Peyer's patch (tissue), 4 donors: ENCODE results near the gene EMILIN3. TPM values are rescaled to one million over a fixed set of nuclear protein-coding genes. Genes with fewer than 3 reads are reported as not detected.

ENCODE experiments used
- DNase-seq, 3 donors: peaks; one replicate each; pipeline ENCODE4 v3.0.0-alpha.2; 2017 to 2019
- H3K27ac ChIP-seq, 4 donors: fragments of 200-600 bp; sonication (generic); one replicate each; pipeline ENCODE4 v1.5.1; 2016 to 2019
- H3K27me3 ChIP-seq, 2 donors: fragments of 200-600 bp; sonication (generic); one replicate each; pipeline ENCODE4 v1.5.1; 2019
- H3K36me3 ChIP-seq, 3 donors: fragments of 200-600 bp; sonication (generic); one replicate each; pipeline ENCODE4 v1.5.1; 2016 to 2019
- H3K4me1 ChIP-seq, 4 donors: fragments of 200-600 bp; sonication (generic); one replicate each; pipeline ENCODE4 v1.5.1; 2016 to 2019
- H3K4me3 ChIP-seq, 4 donors: fragments of 200-600 bp; sonication (generic); 1 replicate in 3 of 4; 2 replicates in 1 of 4; pipeline ENCODE4 v1.5.1; 2016 to 2019; ENCODE audit warnings: mild to moderate bottlenecking in 1 of 4
- H3K9me3 ChIP-seq, 4 donors: fragments of 200-600 bp; sonication (generic); one replicate each; pipeline ENCODE4 v1.5.1; 2016 to 2019; ENCODE audit warnings: mild to moderate bottlenecking in 1 of 4
- CTCF ChIP-seq, 6 experiments: fragments of 450-650 bp in 4 of 6; fragments of 200-600 bp in 2 of 6; sonication (generic) in 1 of 6; IDR thresholded peaks; one replicate each; pipeline ENCODE4 v1.5.1; 2017 to 2019; ENCODE audit warnings: antibody characterized with exemption in 6 of 6, mild to moderate bottlenecking in 3 of 6, moderate library complexity in 1 of 6
- POLR2A ChIP-seq, 2 donors: fragments of 450-650 bp; IDR thresholded peaks; one replicate each; pipeline ENCODE4 v1.5.1; 2017; ENCODE audit warnings: antibody characterized with exemption in 2 of 2, mild to moderate bottlenecking in 2 of 2, moderate library complexity in 2 of 2
- total RNA-seq, 4 donors: library from RNA; depleted of rRNA; stranded (reverse); fragments of >200 nt; gene quantifications; one replicate each; pipeline ENCODE4 v1.1.0, GENCODE V29; 2016

The EMILIN3 gene
- total RNA-seq, 4 donors from 2014 or later = 0.66 TPM; not detected in 3

GRCh38 chr20:41390889-41391288, 24.3 kb upstream of the EMILIN3 start:
- H3K4me3 ChIP-seq = no peak overlapping the region
- no peaks in the 10 kb centered on the region for H3K9me3 ChIP-seq
- H3K4me1 ChIP-seq = no peaks in the 10 kb centered on the region
- no peak for DNase-seq
- no peak for TF ChIP-seq POLR2A (IDR thresholded peaks at IDR 0.05)
- no peak for TF ChIP-seq CTCF (IDR thresholded peaks at IDR 0.05)
- no peak overlapping the region for H3K27ac ChIP-seq
- no peaks in the 10 kb centered on the region for H3K36me3 ChIP-seq
- no peaks in the 10 kb centered on the region for H3K27me3 ChIP-seq

- no peak for DNase-seq
- Histone ChIP-seq H3K27ac (no peak overlapping the region), H3K36me3 (no peaks in the 10 kb centered on the region), H3K4me3 (no peak overlapping the region), H3K4me1 (no peaks in the 10 kb centered on the region), H3K9me3 (no peaks in the 10 kb centered on the region), H3K27me3 (no peaks in the 10 kb centered on the region)
- TF ChIP-seq POLR2A (IDR thresholded peaks at IDR 0.05) = no peak
- TF ChIP-seq CTCF (IDR thresholded peaks at IDR 0.05) = no peak
Measured at GRCh38 chr20:41387444-41387851, 20.8 kb upstream of the EMILIN3 start.

GRCh38 chr20:41386502-41387427, 20.1 kb upstream of the EMILIN3 start:
- no peaks in the 10 kb centered on the region for H3K9me3 ChIP-seq
- H3K36me3 ChIP-seq = no peaks in the 10 kb centered on the region
- no peak overlapping the region for H3K4me3 ChIP-seq
- DNase-seq = no peak
- no peak overlapping the region for H3K27ac ChIP-seq
- no peak for TF ChIP-seq CTCF (IDR thresholded peaks at IDR 0.05)
- no peak for TF ChIP-seq POLR2A (IDR thresholded peaks at IDR 0.05)
- H3K4me1 ChIP-seq = no peaks in the 10 kb centered on the region
- H3K27me3 ChIP-seq = no peaks in the 10 kb centered on the region

GRCh38 chr20:41382791-41383305, 16.2 kb upstream of the EMILIN3 start:
- no peak overlapping the region for H3K27ac ChIP-seq
- H3K4me1 ChIP-seq = no peaks in the 10 kb centered on the region
- no peak for TF ChIP-seq CTCF (IDR thresholded peaks at IDR 0.05)
- H3K36me3 ChIP-seq = no peaks in the 10 kb centered on the region
- H3K4me3 ChIP-seq = no peak overlapping the region
- no peak for DNase-seq
- no peaks in the 10 kb centered on the region for H3K27me3 ChIP-seq
- no peaks in the 10 kb centered on the region for H3K9me3 ChIP-seq

GRCh38 chr20:41380551-41381193, 14.1 kb upstream of the EMILIN3 start:
- no peak for TF ChIP-seq CTCF (IDR thresholded peaks at IDR 0.05)
- no peak for TF ChIP-seq POLR2A (IDR thresholded peaks at IDR 0.05)
- no peak overlapping the region for H3K4me3 ChIP-seq
- H3K27ac ChIP-seq = no peak overlapping the region
- no peaks in the 10 kb centered on the region for H3K9me3 ChIP-seq
- H3K4me1 ChIP-seq = no peaks in the 10 kb centered on the region
- H3K27me3 ChIP-seq = no peaks in the 10 kb centered on the region
- DNase-seq = no peak
- no peaks in the 10 kb centered on the region for H3K36me3 ChIP-seq
